WTC11 (cell line): ENCODE data around the gene KCNK7. TPM values are rescaled to one million over a fixed set of nuclear protein-coding genes. Genes with fewer than 3 reads are reported as not detected.

Source experiments
- ATAC-seq: fragments of 200-7000 bp; cut with Tn5 transposase; 2 replicates; pipeline ENCODE4 v1.10.0; 2021; ENCODE audit warnings: mild to moderate bottlenecking, moderate library complexity
- CTCF ChIA-PET: fragments of 300-600 bp; sonication (Branson Sonifier 250); formaldehyde crosslinking; loops from one replicate; lab custom pipeline; 2021; ENCODE audit warnings: antibody characterized with exemption; lab: Charles Lee
- POLR2A ChIA-PET: fragments of 350-600 bp; sonication (Branson Sonifier 250); formaldehyde crosslinking; loops from one replicate; lab custom pipeline; 2021; ENCODE audit warnings: antibody characterized with exemption; lab: Charles Lee
- DNase-seq: peaks from one replicate; pipeline ENCODE4 v3.0.0; 2021; ENCODE audit warnings: low spot score
- H3K27ac Mint-ChIP-seq: 2 replicates; pipeline ENCODE4 v1.8.0; 2021; ENCODE audit warnings: mixed read lengths
- H3K27me3 Mint-ChIP-seq: 2 replicates; pipeline ENCODE4 v1.8.0; 2021; ENCODE audit warnings: low read depth, mild to moderate bottlenecking, moderate library complexity, mixed read lengths
- H3K36me3 Mint-ChIP-seq: 2 replicates; pipeline ENCODE4 v1.8.0; 2021; ENCODE audit warnings: mixed read lengths
- H3K4me1 Mint-ChIP-seq: 2 replicates; pipeline ENCODE4 v1.8.0; 2022; ENCODE audit warnings: mixed read lengths
- H3K4me3 Mint-ChIP-seq: 2 replicates; pipeline ENCODE4 v1.8.0; 2021; ENCODE audit warnings: mild to moderate bottlenecking, moderate library complexity, mixed read lengths
- H3K9me3 Mint-ChIP-seq: 2 replicates; pipeline ENCODE4 v1.8.0; 2021; ENCODE audit warnings: mixed read lengths
- ATF6 ChIP-seq: sonication (generic); formaldehyde crosslinking; IDR thresholded peaks from 2 replicates; pipeline ENCODE4 v1.8.1; 2023; ENCODE audit warnings: mild to moderate bottlenecking, missing genetic modification reagents
- ESRRA ChIP-seq: sonication (generic); formaldehyde crosslinking; IDR thresholded peaks from 2 replicates; pipeline ENCODE4 v1.8.1; 2022; ENCODE audit warnings: mild to moderate bottlenecking, missing genetic modification reagents, borderline replicate concordance
- ETV6 ChIP-seq: sonication (generic); formaldehyde crosslinking; IDR thresholded peaks from 2 replicates; pipeline ENCODE4 v1.8.1; 2022; ENCODE audit warnings: mild to moderate bottlenecking, missing genetic modification reagents
- IRF2 ChIP-seq: sonication (generic); formaldehyde crosslinking; IDR thresholded peaks from 2 replicates; pipeline ENCODE4 v1.8.0; 2022; ENCODE audit warnings: low read depth, missing genetic modification reagents, borderline replicate concordance
- JUN ChIP-seq: sonication (generic); formaldehyde crosslinking; IDR thresholded peaks from 2 replicates; pipeline ENCODE4 v1.8.0; 2023; ENCODE audit warnings: mild to moderate bottlenecking, missing genetic modification reagents
- KAT7 ChIP-seq: sonication (generic); formaldehyde crosslinking; IDR thresholded peaks from 2 replicates; pipeline ENCODE4 v1.8.1; 2023; ENCODE audit warnings: missing genetic modification reagents, mild to moderate bottlenecking, borderline replicate concordance
- MYBL2 ChIP-seq: sonication (generic); formaldehyde crosslinking; IDR thresholded peaks from 2 replicates; pipeline ENCODE4 v1.8.1; 2023; ENCODE audit warnings: mild to moderate bottlenecking, moderate library complexity, missing genetic modification reagents
- NFYB ChIP-seq: sonication (generic); formaldehyde crosslinking; conservative IDR thresholded peaks from 2 replicates; pipeline ENCODE4 v1.8.0; 2022; ENCODE audit warnings: low read depth, missing genetic modification reagents
- NR1H2 ChIP-seq: sonication (generic); formaldehyde crosslinking; IDR thresholded peaks from 2 replicates; pipeline ENCODE4 v1.9.0; 2021; ENCODE audit warnings: mild to moderate bottlenecking, moderate library complexity, missing genetic modification reagents
- PRDM15 ChIP-seq: sonication (generic); formaldehyde crosslinking; IDR thresholded peaks from 2 replicates; pipeline ENCODE4 v1.8.0; 2022; ENCODE audit warnings: missing genetic modification reagents
- PRRX2 ChIP-seq: fragments of 250-450 bp; sonication (Bioruptor Pico); IDR thresholded peaks from 2 replicates; pipeline ENCODE4 v1.8.0; 2021; ENCODE audit warnings: mild to moderate bottlenecking
- SMAD3 ChIP-seq: sonication (generic); formaldehyde crosslinking; IDR thresholded peaks from 2 replicates; pipeline ENCODE4 v1.8.0; 2022; ENCODE audit warnings: missing genetic modification reagents, mild to moderate bottlenecking, borderline replicate concordance
- SP1 ChIP-seq: sonication (generic); formaldehyde crosslinking; conservative IDR thresholded peaks from 2 replicates; pipeline ENCODE4 v1.8.1; 2022; ENCODE audit warnings: missing genetic modification reagents
- ZNF317 ChIP-seq: sonication (generic); formaldehyde crosslinking; IDR thresholded peaks from 2 replicates; pipeline ENCODE4 v1.8.1; 2023; ENCODE audit warnings: low read depth, mild to moderate bottlenecking, moderate library complexity, missing genetic modification reagents, borderline replicate concordance
- ZNF425 ChIP-seq: fragments of 250-450 bp; sonication (Bioruptor Pico); conservative IDR thresholded peaks from 2 replicates; pipeline ENCODE4 v1.9.0; 2021; ENCODE audit warnings: mild to moderate bottlenecking
- ZSCAN18 ChIP-seq: fragments of 250-450 bp; sonication (Bioruptor Pico); IDR thresholded peaks from 2 replicates; pipeline ENCODE4 v2.1.2; 2022; ENCODE audit warnings: mild to moderate bottlenecking, moderate library complexity
- total RNA-seq: library from RNA; stranded (reverse); gene quantifications from 3 replicates; pipeline ENCODE4 v1.2.3, GENCODE V29; 2021
- TF ChIP-seq, protein P1 (sequence below): sonication (generic); formaldehyde crosslinking; IDR thresholded peaks from 2 replicates; pipeline ENCODE4 v1.8.0; 2022; ENCODE audit warnings: mild to moderate bottlenecking, missing genetic modification reagents

The KCNK7 gene
- total RNA-seq, 1 experiment from 2014 or later, result 1.4 TPM

DNA sequence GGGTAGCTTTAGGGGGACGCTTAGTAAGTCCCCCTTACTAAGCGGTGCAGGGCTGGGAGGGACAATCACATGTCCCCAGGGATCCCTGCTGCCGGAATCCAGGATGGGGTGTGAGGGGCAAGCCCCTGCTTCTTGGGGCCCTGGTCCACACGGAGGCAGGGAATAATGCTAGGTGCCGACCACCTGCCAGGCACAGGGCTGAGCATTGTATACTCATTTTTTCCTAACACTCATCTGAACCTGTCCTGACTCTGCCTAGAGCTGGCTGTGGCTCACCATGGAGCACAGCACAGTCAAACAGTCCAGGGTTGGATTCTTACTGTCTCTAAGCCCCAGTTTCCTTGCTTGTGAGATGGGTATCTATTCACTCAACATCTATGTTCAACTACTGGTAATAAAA lies 36.1 kb downstream of the KCNK7 start:
- POLR2A ChIA-PET, result interaction anchor here (0.6 kb wide), 1 partner anchor 32 kb away, joined by 3 read pairs; no protein-coding TSS in a partner anchor
- Mint-ChIP-seq H3K27me3 (peaks cover 58% of the 10 kb centered on the region), H3K27ac (peak overlapping the region; percentile 33; the same call in 1 of the 2 replicates), H3K4me1 (peaks cover 46% of the 10 kb centered on the region), H3K4me3 (peak overlapping the region; percentile 16; the same call in 1 of the 2 replicates), H3K36me3 (no peaks in the 10 kb centered on the region), H3K9me3 (no peaks in the 10 kb centered on the region)
- DNase-seq, result no peak
- CTCF ChIA-PET, result interaction anchor here (1.8 to 9.1 kb wide), 8 partner anchors 7 to 56 kb away, joined by 4 to 110 read pairs (median 44); partner anchors contain the start of genes FAM89B, KCNK7, PCNX3 and ZNRD2
- ATAC-seq, result no peak
- TF ChIP-seq MYBL2 (CRISPR knock-in tag) (no peak), IRF2 (CRISPR knock-in tag) (no peak), NR1H2 (CRISPR knock-in tag) (no peak), SP1 (CRISPR knock-in tag) (no peak), ZNF425 (CRISPR knock-in tag) (no peak), PRRX2 (no peak), JUN (CRISPR knock-in tag) (no peak), ZNF317 (CRISPR knock-in tag) (no peak), ETV6 (no peak), ZSCAN18 (CRISPR knock-in tag) (no peak), SMAD3 (CRISPR knock-in tag) (no peak), ATF6 (CRISPR knock-in tag) (no peak), PRDM15 (CRISPR knock-in tag) (no peak), KAT7 (CRISPR knock-in tag) (no peak), ESRRA (CRISPR knock-in tag) (no peak), NFYB (CRISPR knock-in tag) (no peak)
- TF ChIP-seq, protein P1, sequence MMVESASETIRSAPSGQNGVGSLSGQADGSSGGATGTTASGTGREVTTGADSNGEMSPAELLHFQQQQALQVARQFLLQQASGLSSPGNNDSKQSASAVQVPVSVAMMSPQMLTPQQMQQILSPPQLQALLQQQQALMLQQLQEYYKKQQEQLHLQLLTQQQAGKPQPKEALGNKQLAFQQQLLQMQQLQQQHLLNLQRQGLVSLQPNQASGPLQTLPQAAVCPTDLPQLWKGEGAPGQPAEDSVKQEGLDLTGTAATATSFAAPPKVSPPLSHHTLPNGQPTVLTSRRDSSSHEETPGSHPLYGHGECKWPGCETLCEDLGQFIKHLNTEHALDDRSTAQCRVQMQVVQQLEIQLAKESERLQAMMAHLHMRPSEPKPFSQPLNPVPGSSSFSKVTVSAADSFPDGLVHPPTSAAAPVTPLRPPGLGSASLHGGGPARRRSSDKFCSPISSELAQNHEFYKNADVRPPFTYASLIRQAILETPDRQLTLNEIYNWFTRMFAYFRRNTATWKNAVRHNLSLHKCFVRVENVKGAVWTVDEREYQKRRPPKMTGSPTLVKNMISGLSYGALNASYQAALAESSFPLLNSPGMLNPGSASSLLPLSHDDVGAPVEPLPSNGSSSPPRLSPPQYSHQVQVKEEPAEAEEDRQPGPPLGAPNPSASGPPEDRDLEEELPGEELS (CRISPR knock-in tag), result no peak
